Sigmoid colon (tissue), 4 donors: Measurements from ENCODE around the gene SORT1.

Source experiments
- EP300 ChIP-seq, 4 donors: sonication (generic); formaldehyde crosslinking; IDR thresholded peaks; one replicate each; pipeline ENCODE4 v1.6.1; 2017; ENCODE audit warnings: antibody characterized with exemption in 4 of 4
- POLR2A ChIP-seq, 2 donors: fragments of 450-650 bp; IDR thresholded peaks; one replicate each; pipeline ENCODE4 v1.6.1; 2016; ENCODE audit warnings: antibody characterized with exemption in 2 of 2, mild to moderate bottlenecking in 2 of 2, moderate library complexity in 2 of 2
- TF ChIP-seq, protein P1 (sequence below), 4 experiments: fragments of 450-650 bp in 3 of 4; fragments of 200-600 bp in 1 of 4; IDR thresholded peaks; one replicate each; pipeline ENCODE4 v1.5.1; 2016 to 2019; ENCODE audit warnings: antibody characterized with exemption in 4 of 4, mild to moderate bottlenecking in 3 of 4, moderate library complexity in 2 of 4

DNA sequence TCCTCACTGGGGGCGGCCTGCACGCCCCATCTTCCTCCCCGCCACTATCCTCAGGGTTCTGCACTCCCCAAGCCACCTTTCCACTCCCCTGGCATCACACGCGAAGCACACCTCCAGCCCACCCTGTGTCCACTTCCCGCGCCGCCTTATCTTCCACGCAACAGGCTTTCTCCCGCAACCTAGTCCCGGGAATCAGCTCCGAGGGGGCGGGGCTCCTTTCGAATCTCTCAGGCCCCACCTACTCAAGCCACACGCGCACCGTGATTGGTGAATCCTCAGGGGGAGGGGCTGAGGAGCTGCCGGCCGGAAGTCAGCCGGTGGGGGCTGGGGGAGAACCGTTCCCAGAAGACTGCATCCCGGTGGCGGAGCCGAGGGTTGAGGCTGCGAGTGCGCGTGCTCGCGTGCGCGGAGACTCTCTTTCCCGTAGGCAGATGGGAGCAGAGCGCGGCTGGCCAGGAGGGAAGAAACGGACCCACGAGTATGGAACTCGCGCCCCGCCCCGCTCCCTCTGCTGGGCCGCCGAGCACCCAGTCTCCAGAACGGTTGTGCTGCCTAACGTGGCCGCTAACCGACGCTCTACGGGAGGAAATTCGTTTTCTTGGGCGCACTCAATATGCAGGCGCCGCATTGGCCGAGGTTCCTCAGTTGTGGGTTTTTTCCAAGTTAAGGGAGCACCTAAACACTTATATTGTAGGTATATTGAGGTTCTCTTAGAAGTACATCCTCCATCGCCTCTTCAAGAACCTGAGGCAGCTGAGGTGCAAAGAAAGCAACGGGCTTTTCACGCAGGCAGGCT, 114.6 kb downstream of the SORT1 start, which contains the start of gene PSRC1:
- TF ChIP-seq POLR2A (IDR thresholded peaks at IDR 0.05) (peak; percentile 47 to 75), EP300 (IDR thresholded peaks at IDR 0.05) (no peak)
- TF ChIP-seq, protein P1, sequence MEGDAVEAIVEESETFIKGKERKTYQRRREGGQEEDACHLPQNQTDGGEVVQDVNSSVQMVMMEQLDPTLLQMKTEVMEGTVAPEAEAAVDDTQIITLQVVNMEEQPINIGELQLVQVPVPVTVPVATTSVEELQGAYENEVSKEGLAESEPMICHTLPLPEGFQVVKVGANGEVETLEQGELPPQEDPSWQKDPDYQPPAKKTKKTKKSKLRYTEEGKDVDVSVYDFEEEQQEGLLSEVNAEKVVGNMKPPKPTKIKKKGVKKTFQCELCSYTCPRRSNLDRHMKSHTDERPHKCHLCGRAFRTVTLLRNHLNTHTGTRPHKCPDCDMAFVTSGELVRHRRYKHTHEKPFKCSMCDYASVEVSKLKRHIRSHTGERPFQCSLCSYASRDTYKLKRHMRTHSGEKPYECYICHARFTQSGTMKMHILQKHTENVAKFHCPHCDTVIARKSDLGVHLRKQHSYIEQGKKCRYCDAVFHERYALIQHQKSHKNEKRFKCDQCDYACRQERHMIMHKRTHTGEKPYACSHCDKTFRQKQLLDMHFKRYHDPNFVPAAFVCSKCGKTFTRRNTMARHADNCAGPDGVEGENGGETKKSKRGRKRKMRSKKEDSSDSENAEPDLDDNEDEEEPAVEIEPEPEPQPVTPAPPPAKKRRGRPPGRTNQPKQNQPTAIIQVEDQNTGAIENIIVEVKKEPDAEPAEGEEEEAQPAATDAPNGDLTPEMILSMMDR (IDR thresholded peaks at IDR 0.05): peak; percentile 34 to 67 (median 44)
